HepG2 (cell line): ENCODE measurements around the gene IKBKE. TPM values are rescaled to one million over a fixed set of nuclear protein-coding genes. Genes with fewer than 3 reads are reported as not detected.

Experiments used
- ATAC-seq: fragments of 200-7000 bp; cut with Tn5 transposase; 3 replicates; pipeline ENCODE4 v1.9.1; 2020; ENCODE audit warnings: mild to moderate bottlenecking, moderate library complexity
- BruUV-seq: library from RNA; stranded (reverse); fragments of 400-500 nt; replicated peaks from 2 replicates; lab custom pipeline; 2021; lab: Mats Ljungman, UMichigan
- CTCF ChIA-PET: fragments of 300-600 bp; formaldehyde crosslinking; extraction: SDS; loops from one replicate; lab custom pipeline; 2021; ENCODE audit warnings: low total read pairs, inconsistent platforms, low intra/inter-chr PET ratio; lab: Yijun Ruan, JAX
- POLR2A ChIA-PET: fragments of 350-600 bp; sonication (Branson Sonifier 250); formaldehyde crosslinking; loops from one replicate; lab custom pipeline; 2020; ENCODE audit warnings: antibody characterized with exemption, inconsistent platforms; lab: Yijun Ruan, JAX
- DNase-seq: peaks from one replicate; pipeline ENCODE4 v3.0.0-alpha.2; 2015; ENCODE audit warnings: low spot score
- FAIRE-seq: peaks from 3 replicates; lab custom pipeline; 2011; peaks lifted over from hg19 to GRCh38; lab: Jason Lieb, UNC
- H2AFZ ChIP-seq: one replicate; pipeline ENCODE4 v1.6.1; 2011; ENCODE audit warnings: low read length, inconsistent platforms
- H3K27ac ChIP-seq: fragments of 300-600 bp; 3 replicates; pipeline ENCODE4 v1.8.0; 2011; ENCODE audit warnings: mixed run types, mild to moderate bottlenecking, mixed read lengths, low read length, inconsistent platforms; ENCODE audit not compliant: insufficient read depth; ENCODE audit errors: extremely low read length
- H3K27me3 ChIP-seq, 2 experiments: fragments of 200-600 bp in 1 of 2; 2 replicates in 1 of 2; 3 replicates in 1 of 2; pipeline versions ENCODE4 v1.6.0 to v1.8.0; 2011; ENCODE audit warnings: low read length in 2 of 2, mild to moderate bottlenecking in 2 of 2, moderate library complexity in 2 of 2, inconsistent platforms in 1 of 2; ENCODE audit not compliant: insufficient read depth in 2 of 2, control insufficient read depth in 1 of 2
- H3K36me3 ChIP-seq, 2 experiments: fragments of 200-600 bp in 1 of 2; replicated peaks in 1 of 2; 2 replicates in 1 of 2; 3 replicates in 1 of 2; pipeline versions ENCODE4 v1.5.1 to v1.8.0; 2011; ENCODE audit warnings: low read length in 2 of 2, inconsistent platforms in 1 of 2; ENCODE audit not compliant: insufficient read depth in 2 of 2, control insufficient read depth in 1 of 2
- H3K4me1 ChIP-seq: 2 replicates; pipeline ENCODE4 v1.5.1; 2012; ENCODE audit warnings: low read length, inconsistent platforms; ENCODE audit not compliant: insufficient read depth
- H3K4me2 ChIP-seq: 2 replicates; pipeline ENCODE4 v1.6.0; 2011; ENCODE audit warnings: low read depth, low read length, inconsistent platforms
- H3K4me3 ChIP-seq, 3 experiments: fragments of 200-600 bp in 1 of 3; sonication (generic), shearing (Covaris generic) in 1 of 3; replicated peaks in 1 of 3; 2 replicates each; pipeline ENCODE4 v1.5.1; 2011 to 2016; ENCODE audit warnings: low read length in 3 of 3, inconsistent platforms in 2 of 3, low read depth in 2 of 3, mild to moderate bottlenecking in 2 of 3, control low read depth in 1 of 3, mixed read lengths in 1 of 3; ENCODE audit not compliant: insufficient read depth in 1 of 3
- H3K79me2 ChIP-seq: one replicate; pipeline ENCODE4 v1.6.1; 2011; ENCODE audit warnings: low read length, inconsistent platforms; ENCODE audit not compliant: insufficient read depth
- H3K9ac ChIP-seq: 2 replicates; pipeline ENCODE4 v1.6.0; 2011; ENCODE audit warnings: mild to moderate bottlenecking, low read depth, low read length, inconsistent platforms; ENCODE audit not compliant: insufficient read depth
- H3K9me3 ChIP-seq: 2 replicates; pipeline ENCODE4 v1.5.1; 2012; ENCODE audit warnings: mild to moderate bottlenecking, low read length
- H4K20me1 ChIP-seq: 2 replicates; pipeline ENCODE4 v1.6.0; 2011; ENCODE audit warnings: inconsistent platforms, mild to moderate bottlenecking, low read length, moderate library complexity; ENCODE audit not compliant: insufficient read depth
- AGO2 ChIP-seq: fragments of 200-400 bp; formaldehyde crosslinking; optimal IDR thresholded peaks from 2 replicates; pipeline ENCODE3; 2017; ENCODE audit warnings: mild to moderate bottlenecking, low read depth, low read length, moderate library complexity
- FIP1L1 ChIP-seq: fragments of 200-400 bp; formaldehyde crosslinking; IDR thresholded peaks from 2 replicates; pipeline ENCODE4 v1.6.1; 2018; ENCODE audit warnings: low read depth, mild to moderate bottlenecking, low read length, moderate library complexity, borderline replicate concordance; ENCODE audit not compliant: insufficient read depth
- FOXO4 ChIP-seq: sonication (generic); formaldehyde crosslinking; conservative IDR thresholded peaks from 2 replicates; pipeline ENCODE4 v1.8.1; 2023; ENCODE audit warnings: missing genetic modification reagents
- HNRNPL ChIP-seq: fragments of 200-400 bp; formaldehyde crosslinking; IDR thresholded peaks from 2 replicates; pipeline ENCODE4 v1.6.1; 2017; ENCODE audit warnings: mild to moderate bottlenecking, low read depth, low read length
- JUN ChIP-seq: sonication (generic); formaldehyde crosslinking; IDR thresholded peaks from 2 replicates; pipeline ENCODE4 v1.4.0; 2020; ENCODE audit warnings: mild to moderate bottlenecking, missing genetic modification reagents
- NFE2 ChIP-seq: sonication (generic); formaldehyde crosslinking; IDR thresholded peaks from 2 replicates; pipeline ENCODE4 v1.4.0; 2020; ENCODE audit warnings: missing genetic modification reagents
- SMARCE1 ChIP-seq: fragments of 450-650 bp; IDR thresholded peaks from 2 replicates; pipeline ENCODE4 v1.6.1; 2017; ENCODE audit warnings: borderline replicate concordance
- SRSF4 ChIP-seq: fragments of 200-400 bp; formaldehyde crosslinking; IDR thresholded peaks from one replicate; pipeline ENCODE4 v1.6.1; 2018; ENCODE audit warnings: mild to moderate bottlenecking, low read depth, low read length, moderate library complexity; ENCODE audit not compliant: poor library complexity, severe bottlenecking
- YEATS4 ChIP-seq: sonication (generic); formaldehyde crosslinking; IDR thresholded peaks from 2 replicates; pipeline ENCODE4 v1.4.0; 2020; ENCODE audit warnings: missing genetic modification reagents, borderline replicate concordance
- ZNF441 ChIP-seq: sonication (generic); formaldehyde crosslinking; IDR thresholded peaks from 2 replicates; pipeline ENCODE4 v1.7.0; 2021; ENCODE audit warnings: missing genetic modification reagents, borderline replicate concordance
- WGBS: methylation state at CpG from one replicate; pipeline ENCODE4 v1.1.6; 2017; ENCODE audit warnings: low lambda C conversion rate; 5-methylcytosine and 5-hydroxymethylcytosine counted together
- in situ Hi-C: cut with HindIII; loops from 2 replicates; pipeline ENCODE4 v1.10.0; 2017; ENCODE audit warnings: low pct_unique_long_range_greater_than_20kb; ENCODE audit not compliant: extremely low pct_ligation_motif_present
- intact Hi-C: fragments of 100-400 bp; cut with micrococcal nuclease; formaldehyde crosslinking; loops from one replicate; pipeline ENCODE4 v1.10.0; 2022; ENCODE audit not compliant: unreplicated experiment
- polyA plus RNA-seq, 8 experiments: library from polyadenylated mRNA; depleted of rRNA in 3 of 8; stranded (reverse) in 7 of 8; unstranded in 1 of 8; fragments of >200 nt; fragmentation: Illumina TruSeq in 4 of 8; extraction: Trizol in 4 of 8; gene quantifications; 2 replicates each; pipeline versions ENCODE4 v1.2.1 to v1.2.3, GENCODE V29; 2011 to 2016; ENCODE audit warnings: low read depth in 4 of 8, missing spikeins in 1 of 8, mixed read lengths in 1 of 8; ENCODE audit not compliant: insufficient read depth in 1 of 8
- total RNA-seq, 5 experiments: library from RNA; depleted of rRNA; stranded (reverse); fragments of >200 nt; fragmentation: Illumina TruSeq; extraction: Trizol; gene quantifications; 2 replicates each; pipeline ENCODE4 v1.2.3, GENCODE V29; 2016; ENCODE audit warnings: low read depth in 1 of 5

Gene IKBKE
- total and polyA plus RNA-seq, 2 of the 13 experiments (the other 11 are each of a cell fraction or from before 2014, with no cell fraction given), result 4.5 to 5.8 TPM

GRCh38 chr1:206490771-206491405 lies 20.6 kb downstream of the IKBKE start:
- H3K27me3 ChIP-seq, result no peaks in the 10 kb centered on the region
- H3K36me3 ChIP-seq, result peaks cover 3 to 7% of the 10 kb centered on the region in 2 experiments; a peak in 4 of 5 replicates
- no peak overlapping the region for H3K4me2 ChIP-seq
- ChIA-PET POLR2A (no interaction called here), CTCF (interaction anchor here (2.7 kb wide), 1 partner anchor 92 kb away, joined by 34 read pairs; no protein-coding TSS in a partner anchor)
- no TSS peak for BruUV-seq
- in situ Hi-C loops, result no loop called here
- H2AFZ ChIP-seq, result no peak overlapping the region
- H3K9me3 ChIP-seq, result no peaks in the 10 kb centered on the region
- no peaks in the 10 kb centered on the region for H4K20me1 ChIP-seq
- intact Hi-C loops, result loop anchor here (1.0 kb wide), 2 partner anchors 92 to 173 kb away; no protein-coding TSS in a partner anchor
- H3K9ac ChIP-seq, result no peak overlapping the region
- no peak overlapping the region for H3K4me3 ChIP-seq
- no peak for ATAC-seq
- H3K4me1 ChIP-seq, result no peaks in the 10 kb centered on the region
- DNase-seq, result no peak
- no peak for FAIRE-seq
- H3K27ac ChIP-seq, result no peak overlapping the region
- H3K79me2 ChIP-seq, result no peaks in the 10 kb centered on the region
- 86% methylated on average over 12 of the region's 12 CpGs for WGBS
- no peak for TF ChIP-seq AGO2
- no peak for TF ChIP-seq ZNF441 (CRISPR knock-in tag)

- Histone ChIP-seq H3K4me2 (no peak overlapping the region), H3K79me2 (no peaks in the 10 kb centered on the region), H3K9ac (no peak overlapping the region), H3K36me3 (peaks cover 3 to 7% of the 10 kb centered on the region in 2 experiments; a peak in 4 of 5 replicates), H3K9me3 (no peaks in the 10 kb centered on the region), H3K4me1 (no peaks in the 10 kb centered on the region), H3K27ac (no peak overlapping the region), H3K4me3 (no peak overlapping the region), H3K27me3 (no peaks in the 10 kb centered on the region)
- DNase-seq (no peak), ATAC-seq (no peak), FAIRE-seq (no peak)
- intact Hi-C loops, result no loop called here
- ChIA-PET POLR2A (no interaction called here), CTCF (interaction anchor here (2.7 kb wide), 1 partner anchor 92 kb away, joined by 34 read pairs; no protein-coding TSS in a partner anchor)
- WGBS, result 78% methylated on average over 4 of the region's 4 CpGs
- in situ Hi-C loops, result no loop called here
- no peak for TF ChIP-seq FOXO4 (CRISPR knock-in tag)
- no peak for TF ChIP-seq NFE2
- TF ChIP-seq YEATS4 (CRISPR knock-in tag), result no peak
- no peak for TF ChIP-seq SMARCE1
- no peak for TF ChIP-seq HNRNPL
- TF ChIP-seq JUN, result no peak
- no peak for TF ChIP-seq SRSF4
- no peak for TF ChIP-seq FIP1L1
- TF ChIP-seq, all 625 proteins: peak for 0
- H2AFZ ChIP-seq, result no peak overlapping the region
- H4K20me1 ChIP-seq, result no peaks in the 10 kb centered on the region
- BruUV-seq, result no TSS peak
Measured at GRCh38 chr1:206491616-206492015, 21.3 kb downstream of the IKBKE start.
